GM15510 (cell line): ENCODE data around the gene EMX2.

Source experiments
- POLR2A ChIP-seq: IDR thresholded peaks from 3 replicates; pipeline ENCODE4 v1.6.1; 2011; ENCODE audit warnings: borderline replicate concordance; ENCODE audit not compliant: insufficient read length; ENCODE audit errors: extremely low read depth

Gene EMX2

DNA sequence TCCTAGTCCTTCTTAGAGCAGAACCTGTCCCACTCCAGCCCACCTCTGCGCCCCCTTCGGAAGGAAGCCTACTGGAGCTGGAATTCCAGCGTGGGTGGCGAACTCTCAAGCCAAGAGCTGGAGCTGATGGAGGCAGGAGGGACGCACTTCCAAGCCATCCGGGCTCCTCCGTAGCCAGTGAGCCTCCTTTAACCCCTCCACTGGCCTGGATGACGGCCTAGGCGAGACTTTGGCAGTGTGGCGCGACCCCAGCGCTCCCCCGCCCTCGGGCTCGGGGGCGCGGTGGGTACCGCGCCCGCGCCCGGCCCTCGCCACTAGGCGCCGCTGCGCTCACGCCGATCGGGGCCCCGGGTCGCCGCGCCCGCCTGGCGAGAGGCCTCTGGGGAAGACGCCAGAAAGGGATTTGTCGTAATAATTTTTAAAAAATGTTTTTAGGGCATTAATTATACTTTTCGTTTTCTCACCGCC lies 5.1 kb upstream of the EMX2 start:
- TF ChIP-seq POLR2A = no peak

DNA sequence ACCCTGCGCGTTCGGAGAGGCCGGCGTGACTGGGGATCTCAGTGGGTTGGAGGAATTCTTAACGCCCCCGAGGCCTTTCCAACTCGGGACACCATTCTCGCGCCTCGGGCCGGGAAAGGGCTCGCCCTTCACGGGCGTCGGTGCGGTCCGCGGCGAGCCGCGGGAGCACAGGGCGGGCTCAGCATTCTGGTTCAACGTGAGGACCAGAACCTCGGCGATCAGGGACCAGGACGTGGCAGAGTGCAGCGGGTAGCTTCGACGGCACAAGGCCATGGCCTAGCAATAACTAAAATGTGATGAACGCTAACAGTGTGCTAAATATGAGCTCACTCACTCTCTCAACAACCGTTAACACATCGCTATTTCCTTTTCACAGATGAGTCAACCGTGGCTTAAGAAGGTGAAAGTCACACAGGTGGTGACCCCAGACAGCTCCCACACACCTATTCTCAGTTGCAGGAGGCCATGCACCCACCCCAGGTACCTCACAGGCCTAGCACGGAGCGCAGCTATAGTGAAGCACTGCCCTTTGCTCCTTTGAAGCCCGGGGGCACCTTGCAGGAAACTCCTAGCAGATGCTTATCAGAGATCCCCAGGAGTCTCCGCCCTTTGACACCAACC lies 4.5 kb upstream of the EMX2 start:
- TF ChIP-seq POLR2A = no peak

DNA sequence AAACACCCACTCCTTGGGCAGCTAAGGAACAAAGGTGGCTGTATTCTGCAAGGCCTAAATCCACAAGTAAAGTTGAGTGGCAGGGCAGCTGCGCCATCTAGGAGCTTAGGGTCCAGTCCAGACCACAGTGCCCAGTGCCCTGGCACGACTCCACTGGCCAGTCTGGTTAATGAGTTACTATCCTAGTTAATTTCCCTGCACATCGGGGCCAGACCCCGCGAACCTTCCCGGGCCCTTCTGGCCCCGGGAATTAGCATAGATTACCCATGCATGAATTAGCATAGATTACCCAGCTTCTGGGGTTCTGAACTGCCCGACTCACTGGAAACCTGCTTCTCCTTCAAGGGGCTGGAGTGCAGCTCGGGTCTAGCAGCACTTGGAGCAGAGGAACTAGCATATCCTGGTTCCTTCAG lies 3.2 kb upstream of the EMX2 start:
- TF ChIP-seq POLR2A = no peak

DNA sequence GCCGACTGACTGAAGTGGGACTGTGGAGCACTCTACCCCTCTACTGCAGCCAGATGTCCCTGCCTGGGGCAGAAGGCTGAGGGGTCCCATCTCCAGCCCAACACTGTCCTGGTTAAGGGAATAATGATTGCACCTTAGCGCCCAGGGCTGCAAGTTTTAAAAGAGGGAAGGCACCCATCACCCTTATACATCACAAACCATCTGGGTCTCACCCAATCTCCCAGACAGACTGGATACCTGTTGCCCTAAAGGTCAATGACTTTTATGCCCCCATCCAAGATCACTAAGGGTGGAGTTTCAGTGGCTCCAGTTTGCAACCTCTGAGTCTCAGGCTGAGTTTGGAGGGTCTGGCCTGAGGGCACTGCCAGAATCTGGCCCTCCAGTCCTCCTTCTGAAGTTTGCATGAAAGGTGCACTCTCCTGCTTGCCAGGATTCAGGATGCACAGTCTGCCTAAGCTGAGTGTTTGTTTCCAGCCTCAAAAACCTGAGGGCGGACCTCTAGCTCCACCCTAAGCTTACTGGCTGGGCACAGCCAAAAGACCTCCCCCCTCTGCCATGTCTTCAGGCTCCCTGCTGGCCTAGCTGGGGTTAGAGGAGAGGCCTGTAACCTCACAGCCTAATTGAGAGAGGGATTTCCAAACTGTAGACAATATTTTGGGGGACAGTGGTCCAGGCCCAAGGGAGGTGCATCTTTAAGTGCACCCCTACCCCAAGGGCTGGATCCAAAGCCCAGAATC lies 2.5 kb upstream of the EMX2 start:
- TF ChIP-seq POLR2A = no peak

DNA sequence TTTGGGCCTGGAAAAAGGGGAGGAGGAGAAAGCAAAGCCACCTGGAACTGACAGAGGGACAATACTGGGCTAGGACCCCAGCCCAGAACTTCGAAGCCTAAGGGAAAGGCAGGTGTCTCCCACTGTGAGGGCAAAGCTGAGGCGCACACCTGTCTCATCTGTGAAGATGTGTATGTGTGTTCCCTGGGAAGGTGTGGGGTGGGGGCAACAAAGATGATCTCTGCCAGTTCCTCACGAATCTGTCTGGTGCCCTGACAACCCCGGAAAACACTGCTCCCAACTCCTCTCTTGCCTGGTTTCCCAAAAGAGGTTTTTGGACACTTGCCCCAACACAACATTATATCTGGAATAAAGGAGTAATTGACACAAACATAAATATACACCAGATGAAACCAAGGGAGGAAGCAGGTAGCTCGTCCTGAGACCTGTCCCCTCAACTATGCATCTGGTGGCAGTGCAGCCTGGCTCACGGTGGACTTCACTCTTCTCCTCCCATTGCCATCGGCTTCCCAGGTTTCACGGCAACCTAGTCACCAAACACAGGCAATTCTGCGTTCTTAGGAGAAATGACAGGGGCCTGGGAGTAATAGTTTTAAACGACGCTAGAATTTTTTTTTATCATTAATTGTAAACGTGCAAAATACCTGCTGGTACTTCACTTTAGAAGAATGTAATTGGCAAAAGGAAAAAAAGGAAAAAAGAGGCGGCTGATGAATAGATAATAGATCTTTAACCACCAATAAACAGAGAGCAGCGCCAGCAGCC lies 1.7 kb upstream of the EMX2 start:
- no peak for TF ChIP-seq POLR2A

DNA sequence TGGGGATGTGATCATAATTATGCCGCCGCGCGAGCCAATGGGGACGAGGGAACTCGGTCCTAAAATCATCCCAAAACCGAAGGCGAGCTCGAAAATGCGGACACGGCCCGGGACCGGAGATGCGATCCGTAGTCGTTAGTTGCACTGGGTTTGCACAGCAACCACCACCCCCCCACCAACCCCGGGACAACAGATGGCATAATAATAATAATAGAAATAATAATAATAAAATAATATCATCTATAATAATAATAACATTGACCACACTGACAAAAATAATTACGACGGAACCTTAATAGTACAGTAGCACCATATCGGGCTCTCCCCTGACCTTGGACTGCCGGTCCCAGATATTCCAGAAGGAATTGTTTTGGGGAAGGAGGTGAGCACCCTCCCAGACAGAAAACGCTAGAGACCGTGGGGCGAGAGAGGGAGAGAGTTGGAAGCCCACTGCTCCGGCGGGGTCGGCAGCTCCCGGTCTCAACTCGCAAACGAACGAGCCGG lies 1.1 kb upstream of the EMX2 start:
- no peak for TF ChIP-seq POLR2A

DNA sequence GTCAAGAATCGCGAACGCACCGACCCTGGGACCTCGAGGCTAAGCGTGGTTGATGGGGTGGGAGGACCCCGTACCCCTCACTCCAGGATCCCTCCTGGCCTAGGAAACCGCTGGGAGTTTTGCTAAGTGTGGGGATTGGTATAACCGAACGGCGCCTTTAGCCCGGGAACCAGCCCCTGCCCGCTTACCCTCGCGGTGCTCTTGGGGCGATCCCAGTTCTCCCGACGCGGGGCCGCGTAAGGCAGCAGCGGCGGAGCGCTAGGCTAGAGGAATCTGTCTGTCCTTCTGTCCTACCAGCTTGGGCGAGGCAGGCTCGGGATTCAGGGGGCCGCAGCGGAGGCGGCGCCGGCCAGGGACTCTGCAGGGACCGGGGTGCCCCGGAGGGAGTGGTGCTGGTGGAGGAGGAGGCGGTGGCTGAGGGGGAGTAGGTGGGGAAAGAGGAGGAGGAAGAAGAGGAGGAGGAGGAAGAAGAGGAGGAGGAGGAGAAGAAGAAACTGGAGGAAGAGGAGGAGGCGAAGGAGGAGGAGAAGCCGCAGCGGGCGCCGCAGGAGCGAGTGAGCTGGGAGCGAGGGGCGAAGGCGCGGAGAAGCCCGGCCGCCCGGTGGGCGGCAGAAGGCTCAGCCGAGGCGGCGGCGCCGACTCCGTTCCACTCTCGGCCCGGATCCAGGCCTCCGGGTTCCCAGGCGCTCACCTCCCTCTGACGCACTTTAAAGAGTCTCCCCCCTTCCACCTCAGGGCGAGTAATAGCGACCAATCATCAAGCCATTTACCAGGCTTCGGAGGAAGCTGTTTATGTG lies 439 bp upstream of the EMX2 start:
- no peak for TF ChIP-seq POLR2A

DNA sequence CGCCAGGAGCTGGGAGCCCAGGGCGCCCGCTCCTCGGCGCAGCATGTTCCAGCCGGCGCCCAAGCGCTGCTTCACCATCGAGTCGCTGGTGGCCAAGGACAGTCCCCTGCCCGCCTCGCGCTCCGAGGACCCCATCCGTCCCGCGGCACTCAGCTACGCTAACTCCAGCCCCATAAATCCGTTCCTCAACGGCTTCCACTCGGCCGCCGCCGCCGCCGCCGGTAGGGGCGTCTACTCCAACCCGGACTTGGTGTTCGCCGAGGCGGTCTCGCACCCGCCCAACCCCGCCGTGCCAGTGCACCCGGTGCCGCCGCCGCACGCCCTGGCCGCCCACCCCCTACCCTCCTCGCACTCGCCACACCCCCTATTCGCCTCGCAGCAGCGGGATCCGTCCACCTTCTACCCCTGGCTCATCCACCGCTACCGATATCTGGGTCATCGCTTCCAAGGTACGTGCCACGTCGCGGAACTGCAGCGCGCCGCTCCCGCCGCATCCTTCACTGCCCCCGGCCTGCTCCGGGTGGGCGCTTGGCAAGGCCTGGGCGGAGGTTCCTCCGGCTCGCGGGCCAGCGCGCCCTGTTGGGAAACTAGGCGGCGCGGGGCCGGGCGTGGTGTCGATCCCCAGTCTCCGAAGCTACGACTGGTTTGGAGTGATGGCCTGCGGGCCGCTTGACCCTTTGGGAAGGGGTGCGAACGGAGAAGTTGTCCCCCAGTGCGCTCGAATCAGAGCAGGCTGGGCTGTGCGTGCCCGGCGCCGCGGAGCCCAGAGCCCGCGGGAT lies 868 bp downstream of the EMX2 start:
- no peak for TF ChIP-seq POLR2A

DNA sequence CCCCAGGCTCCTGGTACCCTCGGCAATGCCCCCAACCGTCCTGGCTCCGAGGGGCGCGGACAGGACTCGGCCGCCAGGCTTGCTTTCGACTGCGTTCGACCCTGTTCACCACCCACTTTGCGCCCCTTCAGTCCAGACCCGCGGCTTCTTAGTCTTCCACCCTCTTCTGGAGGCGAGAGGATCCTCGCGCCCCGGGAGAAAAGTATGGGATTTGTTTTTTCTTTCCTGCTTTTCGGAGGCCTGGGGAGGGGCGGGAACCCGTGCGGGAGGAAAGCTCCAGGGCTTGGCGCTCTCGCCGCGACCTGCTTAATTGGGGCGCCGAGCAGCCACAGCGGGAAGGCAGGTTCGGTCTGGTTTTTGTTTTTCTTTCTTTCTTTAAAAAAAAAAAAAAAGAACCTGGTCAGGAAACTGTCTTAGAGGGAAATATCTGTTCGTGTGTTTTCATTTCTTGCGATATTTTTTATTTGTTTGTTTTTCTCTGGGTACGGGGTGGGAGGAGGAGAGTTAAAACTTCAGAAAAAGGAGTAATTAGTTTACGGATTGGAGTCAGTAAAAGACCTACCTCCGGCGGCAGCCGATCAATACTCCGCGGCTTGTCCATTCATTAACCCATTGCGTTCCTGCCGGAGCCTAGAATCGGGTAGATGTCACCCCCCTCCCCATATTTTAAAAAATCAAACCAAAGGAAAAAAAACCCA lies 1.6 kb downstream of the EMX2 start:
- TF ChIP-seq POLR2A = no peak

DNA sequence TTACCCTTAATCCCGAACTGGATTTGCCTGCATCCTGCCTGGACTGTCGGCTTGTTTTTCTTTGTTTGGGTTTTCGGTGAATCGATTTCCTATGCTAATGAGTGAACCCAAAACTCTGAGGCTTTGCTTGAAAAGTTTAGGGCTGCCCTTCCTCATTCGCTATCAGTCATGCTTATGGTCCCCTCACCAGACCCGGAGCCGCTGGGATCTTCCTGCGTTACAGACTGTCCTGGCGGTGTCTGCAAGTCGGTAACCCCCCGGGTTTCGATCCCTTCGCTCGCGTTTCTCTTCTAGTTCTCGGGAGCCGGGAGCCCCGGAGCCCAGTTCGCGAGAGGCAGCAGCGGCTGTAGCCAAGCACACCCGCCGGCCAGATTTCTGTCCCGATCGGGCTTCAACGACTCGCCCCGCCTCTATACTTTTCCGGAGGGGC lies 2.2 kb downstream of the EMX2 start:
- no peak for TF ChIP-seq POLR2A

DNA sequence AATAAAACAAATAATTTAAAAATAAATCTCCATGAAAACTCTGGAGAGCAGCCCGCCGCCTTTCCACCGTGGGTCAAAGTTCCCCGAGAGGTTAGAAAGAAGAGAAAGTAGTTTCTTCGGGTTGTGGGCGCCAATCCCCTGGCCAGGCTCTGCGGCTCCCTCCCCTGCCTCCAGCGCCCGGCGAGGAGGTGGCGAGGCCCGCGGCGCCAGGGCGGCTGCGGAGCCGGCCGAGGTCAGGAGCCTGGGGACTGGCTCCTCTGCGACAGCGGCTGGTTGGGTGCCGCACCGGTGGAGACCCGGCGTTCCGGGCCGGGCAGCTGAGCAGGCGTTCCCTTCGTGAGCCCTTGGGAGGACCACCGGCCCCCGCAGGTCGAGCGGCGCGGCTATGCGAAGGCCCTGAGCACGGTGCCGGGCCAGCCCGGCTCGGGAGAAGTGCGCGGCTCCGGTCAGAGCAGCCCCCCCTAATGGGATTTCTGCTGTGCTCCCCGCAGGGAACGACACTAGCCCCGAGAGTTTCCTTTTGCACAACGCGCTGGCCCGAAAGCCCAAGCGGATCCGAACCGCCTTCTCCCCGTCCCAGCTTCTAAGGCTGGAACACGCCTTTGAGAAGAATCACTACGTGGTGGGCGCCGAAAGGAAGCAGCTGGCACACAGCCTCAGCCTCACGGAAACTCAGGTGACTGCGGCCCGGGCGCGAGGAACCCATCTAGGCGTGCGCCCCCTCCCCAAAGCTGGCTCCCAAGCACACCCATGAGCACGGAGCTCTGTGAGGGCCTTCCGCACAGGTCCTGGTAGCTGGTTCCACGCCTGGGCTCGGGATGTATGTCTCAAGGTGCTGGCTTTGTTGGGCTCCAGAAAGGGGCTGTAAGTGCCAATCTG lies 2.8 kb downstream of the EMX2 start:
- no peak for TF ChIP-seq POLR2A

DNA sequence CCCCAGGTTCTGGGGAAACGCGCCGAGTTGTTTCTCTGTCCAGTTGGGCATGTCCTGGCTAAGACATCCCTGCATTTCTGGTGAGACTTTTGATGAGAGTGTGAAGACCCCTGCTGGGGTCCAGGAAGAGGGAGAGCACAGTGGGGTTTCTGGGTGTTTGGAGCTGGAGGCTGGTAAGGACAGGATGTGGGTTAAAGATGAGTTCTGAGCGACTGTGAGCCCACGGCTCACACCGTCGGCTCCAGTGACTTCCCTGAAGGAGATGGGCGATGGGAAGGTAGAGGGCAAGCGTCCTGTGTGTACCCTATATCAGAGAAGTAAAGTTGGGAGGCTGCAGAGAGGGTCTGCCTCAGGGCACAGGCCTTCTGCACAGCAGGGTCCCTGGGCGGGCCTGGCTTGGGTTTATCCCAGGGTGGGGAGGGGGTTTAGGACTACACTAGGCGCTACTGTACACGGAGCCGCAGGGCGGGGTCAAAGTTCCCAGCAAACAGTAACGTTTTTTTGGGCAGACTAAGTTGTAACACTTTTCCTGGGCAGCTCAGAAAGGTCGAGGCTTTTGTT lies 3.6 kb downstream of the EMX2 start:
- TF ChIP-seq POLR2A = no peak
